ENCODE data around the gene IL17RD.

IL17RD gene

GRCh38 chr3:57164657-57165573 lies at the start of gene IL17RD:
IL17RD (minus strand) TSS chr3:57165353; CDS start chr3:57165286, 67 bp downstream.
- DNase-seq (ENCODE audit: low read depth in 3 of 3) = peak; percentile 33 to 69 (median 34)

- no peak for DNase-seq (ENCODE audit: low read depth in 3 of 3)
Observed at GRCh38 chr3:57206423-57206822, 41.3 kb upstream of the IL17RD start.

- no peak for DNase-seq (ENCODE audit: low read depth in 3 of 3)
Observed at GRCh38 chr3:57199895-57200297, 34.7 kb upstream of the IL17RD start, which contains the start of gene HESX1. HESX1 (minus strand) TSS chr3:57199978; CDS start chr3:57199918, 60 bp downstream.

GRCh38 chr3:57194641-57195040 lies 29.5 kb upstream of the IL17RD start:
- no peak for DNase-seq (ENCODE audit: low read depth in 3 of 3)

GRCh38 chr3:57192028-57192427 lies 26.9 kb upstream of the IL17RD start:
- no peak for DNase-seq (ENCODE audit: low read depth in 3 of 3)

GRCh38 chr3:57184526-57184925 lies 19.4 kb upstream of the IL17RD start:
- no peak for DNase-seq (ENCODE audit: low read depth in 3 of 3)

GRCh38 chr3:57179580-57180410 lies 14.6 kb upstream of the IL17RD start:
- DNase-seq (ENCODE audit: low read depth in 3 of 3) = no peak

GRCh38 chr3:57176045-57176444 lies 10.9 kb upstream of the IL17RD start:
- no peak for DNase-seq (ENCODE audit: low read depth in 3 of 3)

GRCh38 chr3:57173687-57174086 lies 8.5 kb upstream of the IL17RD start:
- no peak for DNase-seq (ENCODE audit: low read depth in 3 of 3)

- no peak for DNase-seq (ENCODE audit: low read depth in 3 of 3)
Observed at GRCh38 chr3:57170946-57171345, 5.8 kb upstream of the IL17RD start.

- peak; percentile 24 to 64 (median 38) for DNase-seq (ENCODE audit: low read depth in 3 of 3)
Observed at GRCh38 chr3:57169872-57170623, 4.9 kb upstream of the IL17RD start.

GRCh38 chr3:57169108-57169507 lies 4.0 kb upstream of the IL17RD start:
- DNase-seq (ENCODE audit: low read depth in 3 of 3) = no peak

GRCh38 chr3:57168151-57168550 lies 3.0 kb upstream of the IL17RD start:
- no peak for DNase-seq (ENCODE audit: low read depth in 3 of 3)

- DNase-seq (ENCODE audit: low read depth in 3 of 3) = no peak
Observed at GRCh38 chr3:57166660-57167059, 1.5 kb upstream of the IL17RD start.

GRCh38 chr3:57165641-57166040 lies 488 bp upstream of the IL17RD start:
- DNase-seq (ENCODE audit: low read depth in 3 of 3) = no peak

GRCh38 chr3:57164217-57164656 lies 916 bp downstream of the IL17RD start:
- DNase-seq (ENCODE audit: low read depth in 3 of 3) = no peak

- DNase-seq (ENCODE audit: low read depth in 3 of 3) = no peak
Observed at GRCh38 chr3:57163751-57164150, 1.4 kb downstream of the IL17RD start.

GRCh38 chr3:57161915-57162314 lies 3.2 kb downstream of the IL17RD start:
- DNase-seq (ENCODE audit: low read depth in 3 of 3) = no peak

- no peak for DNase-seq (ENCODE audit: low read depth in 3 of 3)
Observed at GRCh38 chr3:57160765-57161538, 4.2 kb downstream of the IL17RD start.

GRCh38 chr3:57160076-57160764 lies 4.9 kb downstream of the IL17RD start:
- no peak for DNase-seq (ENCODE audit: low read depth in 3 of 3)

Measured in stimulated activated CD4-positive, alpha-beta T cell treated with anti-CD3 and anti-CD28 coated beads, TNF-alpha, amount 100 ng/mL, for 48 hours (primary cell).